ENCODE data around the gene CCNI2. TPM values are rescaled to one million over a fixed set of nuclear protein-coding genes. Genes with fewer than 3 reads are reported as not detected.

CCNI2 gene
- total RNA-seq, 1 donor from 2014 or later: not detected

GRCh38 chr5:132725745-132726144 is 21.5 kb upstream of the CCNI2 start:
- H3K36me3 Mint-ChIP-seq (ENCODE audit: low read depth): peaks cover 18% of the 10 kb centered on the region
- no peak for DNase-seq (ENCODE audit: low spot score)
- no peak overlapping the region for H3K27ac Mint-ChIP-seq (ENCODE audit: unreplicated experiment)
- no peaks in the 10 kb centered on the region for H3K27me3 Mint-ChIP-seq (ENCODE audit: low read depth)
- no peak overlapping the region for H3K4me3 Mint-ChIP-seq (ENCODE audit: unreplicated experiment)
- H3K9me3 Mint-ChIP-seq (ENCODE audit: low read depth): no peaks in the 10 kb centered on the region
- no peak for TF ChIP-seq CTCF (IDR thresholded peaks at IDR 0.05)
- H3K4me1 Mint-ChIP-seq (ENCODE audit: low read depth): no peaks in the 10 kb centered on the region

- H3K27ac Mint-ChIP-seq (ENCODE audit: unreplicated experiment): no peak overlapping the region
- H3K4me3 Mint-ChIP-seq (ENCODE audit: unreplicated experiment): no peak overlapping the region
- no peak for DNase-seq (ENCODE audit: low spot score)
- H3K27me3 Mint-ChIP-seq (ENCODE audit: low read depth): no peaks in the 10 kb centered on the region
- H3K36me3 Mint-ChIP-seq (ENCODE audit: low read depth): peaks cover 10% of the 10 kb centered on the region
- H3K4me1 Mint-ChIP-seq (ENCODE audit: low read depth): no peaks in the 10 kb centered on the region
- no peak for TF ChIP-seq CTCF (IDR thresholded peaks at IDR 0.05)
- H3K9me3 Mint-ChIP-seq (ENCODE audit: low read depth): no peaks in the 10 kb centered on the region
Measured at GRCh38 chr5:132729896-132730295, 17.3 kb upstream of the CCNI2 start.

- H3K4me3 Mint-ChIP-seq (ENCODE audit: unreplicated experiment): no peak overlapping the region
- DNase-seq (ENCODE audit: low spot score): no peak
- H3K27me3 Mint-ChIP-seq (ENCODE audit: low read depth): no peaks in the 10 kb centered on the region
- H3K4me1 Mint-ChIP-seq (ENCODE audit: low read depth): peaks cover 23% of the 10 kb centered on the region
- no peaks in the 10 kb centered on the region for H3K9me3 Mint-ChIP-seq (ENCODE audit: low read depth)
- no peak for TF ChIP-seq CTCF (IDR thresholded peaks at IDR 0.05)
- peaks cover 7% of the 10 kb centered on the region for H3K36me3 Mint-ChIP-seq (ENCODE audit: low read depth)
- H3K27ac Mint-ChIP-seq (ENCODE audit: unreplicated experiment): no peak overlapping the region
Measured at GRCh38 chr5:132733499-132734148, 13.6 kb upstream of the CCNI2 start.

DNA sequence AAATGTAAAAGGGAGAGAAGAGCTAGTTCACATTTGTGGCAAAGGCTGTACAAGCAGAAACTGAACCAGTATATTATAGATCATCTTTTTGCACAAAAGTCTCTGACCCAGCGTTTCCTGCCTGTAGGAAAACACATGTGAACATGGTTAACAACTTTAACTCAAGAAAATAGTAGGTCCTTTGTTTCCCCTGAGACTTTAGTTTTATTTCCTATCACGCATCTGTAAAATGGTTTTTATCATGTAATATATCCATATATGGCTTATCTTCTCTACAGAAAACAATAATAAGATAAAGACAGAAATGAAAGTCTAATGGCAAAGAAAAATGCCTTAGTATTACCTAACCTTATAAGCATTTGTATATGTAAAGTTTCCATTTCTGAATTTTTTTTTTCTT is 12.5 kb upstream of the CCNI2 start:
- Mint-ChIP-seq H3K36me3 (ENCODE audit: low read depth) (peaks cover 4% of the 10 kb centered on the region), H3K27ac (ENCODE audit: unreplicated experiment) (no peak overlapping the region), H3K9me3 (ENCODE audit: low read depth) (no peaks in the 10 kb centered on the region), H3K4me3 (ENCODE audit: unreplicated experiment) (no peak overlapping the region), H3K27me3 (ENCODE audit: low read depth) (no peaks in the 10 kb centered on the region), H3K4me1 (ENCODE audit: low read depth) (peaks cover 23% of the 10 kb centered on the region)
- TF ChIP-seq CTCF (IDR thresholded peaks at IDR 0.05): no peak
- DNase-seq (ENCODE audit: low spot score): no peak

- Mint-ChIP-seq H3K36me3 (ENCODE audit: low read depth) (peaks cover 3% of the 10 kb centered on the region), H3K4me1 (ENCODE audit: low read depth) (peaks cover 23% of the 10 kb centered on the region), H3K27me3 (ENCODE audit: low read depth) (peaks cover 3% of the 10 kb centered on the region), H3K9me3 (ENCODE audit: low read depth) (no peaks in the 10 kb centered on the region), H3K27ac (ENCODE audit: unreplicated experiment) (peak within 1 kb of the TSS; percentile 76), H3K4me3 (ENCODE audit: unreplicated experiment) (peak within 1 kb of the TSS; percentile 81)
- DNase-seq (ENCODE audit: low spot score): peak; percentile 98
- peak; percentile 43 for TF ChIP-seq CTCF (IDR thresholded peaks at IDR 0.05)
Measured at GRCh38 chr5:132736853-132737833, 10.1 kb upstream of the CCNI2 start, which contains the start of gene KIF3A. Gene KIF3A, minus strand, starts transcription at chr5:132737546. Its CDS starts 127 bp downstream, at chr5:132737419.
